Activated T-cell treated with anti-CD3 and anti-CD28 coated beads for 1 hour (primary cell): ENCODE measurements around the gene MTRR.

Experiments used
- DNase-seq: peaks from one replicate; pipeline ENCODE4 v3.0.0-alpha.2; 2020; ENCODE audit warnings: low read depth

The MTRR gene

DNA sequence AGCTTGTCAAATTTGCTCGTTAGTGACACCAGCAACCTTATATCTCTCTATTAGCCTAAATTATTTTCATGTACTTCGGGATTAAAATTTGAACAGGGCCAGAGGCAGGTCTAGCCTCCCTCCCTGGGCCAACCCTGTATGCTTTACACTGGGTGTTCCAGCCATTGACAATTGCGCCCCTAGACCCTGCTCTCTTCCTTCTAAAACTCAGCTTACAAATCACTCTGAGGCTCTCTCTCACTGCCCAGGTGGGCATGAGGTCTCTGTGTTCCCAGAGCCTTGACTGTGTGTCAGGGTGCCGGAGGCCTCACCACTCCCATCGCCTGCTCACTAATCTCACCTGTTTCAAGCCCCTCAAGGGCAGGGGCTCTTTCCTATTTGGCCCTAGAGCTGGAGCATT, 11.6 kb upstream of the MTRR start:
- no peak for DNase-seq

DNA sequence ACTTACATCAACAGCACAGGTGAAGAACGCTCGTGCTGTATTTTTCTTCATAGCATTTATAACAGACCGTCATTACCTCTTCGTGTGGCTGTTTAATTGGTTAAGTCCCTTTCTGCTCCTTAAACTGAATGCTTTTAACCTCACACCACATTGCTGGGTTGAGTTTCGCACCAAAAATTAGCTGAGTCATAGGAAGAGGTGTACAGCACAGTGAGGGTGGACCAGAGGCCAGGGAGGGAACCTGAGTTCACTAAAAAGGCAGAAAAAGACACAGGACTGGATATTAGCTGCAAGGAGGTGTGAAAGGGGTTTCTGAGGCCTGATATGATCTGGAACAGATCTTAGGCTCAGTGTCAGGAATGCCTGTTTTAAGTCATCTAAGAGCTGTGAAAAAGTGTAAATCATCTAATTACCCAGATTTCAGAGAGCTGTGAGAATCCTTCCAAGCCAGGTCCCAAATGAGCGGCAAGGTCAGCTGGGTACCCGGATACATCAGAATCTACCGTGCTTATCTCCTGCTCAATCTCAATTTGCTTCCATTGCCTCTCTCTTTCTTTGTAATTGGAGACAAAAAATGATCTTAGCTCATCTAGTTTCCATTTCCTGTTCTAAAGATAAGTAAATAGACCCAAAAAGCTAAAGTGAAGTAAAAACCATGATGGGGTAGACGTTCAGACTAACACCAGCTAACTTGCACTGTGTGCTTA, 10.9 kb upstream of the MTRR start:
- DNase-seq, result no peak

DNA sequence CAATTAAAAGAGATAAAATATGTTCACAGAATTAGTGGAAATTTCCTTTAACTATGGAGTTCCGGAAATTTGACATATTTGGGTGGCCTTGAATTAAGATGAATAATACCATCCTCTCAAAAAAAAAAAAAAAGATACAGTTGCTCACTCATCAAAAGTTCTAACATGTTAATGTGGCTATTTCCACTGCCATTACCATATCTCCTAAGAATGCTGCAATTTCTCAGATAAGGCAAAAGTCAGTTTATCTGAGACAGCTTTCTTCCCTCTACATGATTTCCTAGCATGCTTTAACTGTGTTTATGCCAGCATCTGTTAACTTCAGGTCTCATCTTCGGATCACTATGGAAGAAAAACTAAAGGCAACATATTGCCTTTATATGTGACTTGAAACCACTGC, 2.8 kb upstream of the MTRR start:
- no peak for DNase-seq

DNA sequence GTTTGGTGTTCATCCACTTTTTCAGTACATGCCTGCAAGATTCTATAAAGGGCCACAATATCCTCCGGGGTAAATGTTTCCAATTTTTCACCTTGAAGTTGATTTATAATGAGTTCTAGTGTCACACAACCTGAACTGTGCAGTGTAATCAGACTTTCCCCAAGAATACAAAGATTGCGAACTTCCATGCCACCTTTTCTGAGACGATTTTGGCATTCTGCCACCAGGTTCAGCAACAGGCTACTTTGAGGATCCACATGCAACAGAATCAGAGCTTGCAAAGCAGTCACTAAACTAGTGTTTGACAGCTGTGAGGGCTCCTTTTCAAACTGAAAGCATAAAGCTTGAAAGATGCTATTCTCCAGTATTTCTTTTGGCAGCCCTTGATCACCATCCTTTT, 1.7 kb upstream of the MTRR start:
- no peak for DNase-seq

DNA sequence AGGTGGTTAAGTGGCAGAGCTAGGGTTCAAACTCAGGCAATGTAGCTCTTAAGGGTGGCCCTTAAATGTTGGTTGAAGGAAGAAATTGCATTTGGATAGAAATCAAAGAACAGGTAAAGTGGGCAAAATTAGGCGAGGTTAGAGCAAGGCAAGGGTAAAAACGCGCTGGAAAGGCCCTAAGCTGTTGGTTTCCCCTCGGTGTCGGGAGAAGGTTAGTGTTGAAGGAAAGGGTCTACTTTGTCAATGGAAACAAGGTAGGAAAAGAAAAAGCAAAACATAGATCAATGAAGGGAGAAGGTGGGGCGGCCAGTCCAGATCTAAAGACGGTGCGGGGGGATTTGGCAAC, 548 bp upstream of the MTRR start:
- no peak for DNase-seq

DNA sequence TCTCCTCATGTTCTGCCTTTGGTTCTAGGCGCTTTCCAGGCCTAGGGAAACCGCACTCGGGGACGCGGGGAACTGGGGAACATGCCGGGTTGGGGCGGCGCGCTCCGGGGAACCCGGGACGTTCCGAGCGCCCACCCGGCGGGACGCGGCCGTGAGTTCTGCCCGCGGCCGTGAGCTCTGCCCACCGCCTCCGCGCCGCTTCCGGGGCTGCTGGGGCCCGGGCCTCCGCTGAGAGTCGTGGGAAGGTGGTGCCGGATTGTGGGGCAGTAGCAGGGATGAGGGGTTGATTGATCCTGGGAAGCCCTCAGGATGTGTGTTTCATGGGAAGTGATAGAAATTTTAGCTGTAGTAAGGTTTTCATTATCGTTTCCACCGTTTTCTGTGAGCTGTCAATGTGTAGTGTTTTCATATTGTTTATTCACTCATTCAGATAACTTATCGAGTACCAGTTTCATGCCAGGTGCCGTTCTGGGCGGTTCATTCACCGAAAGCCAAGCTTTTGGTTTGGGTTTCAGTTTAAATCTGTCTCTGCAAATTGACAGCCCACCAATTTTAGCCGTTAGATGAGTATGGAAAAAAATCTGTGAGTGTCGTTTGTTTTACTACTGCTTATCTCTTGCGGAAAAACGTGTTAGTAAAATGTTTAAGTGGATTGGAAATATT, 657 bp downstream of the MTRR start:
- no peak for DNase-seq

DNA sequence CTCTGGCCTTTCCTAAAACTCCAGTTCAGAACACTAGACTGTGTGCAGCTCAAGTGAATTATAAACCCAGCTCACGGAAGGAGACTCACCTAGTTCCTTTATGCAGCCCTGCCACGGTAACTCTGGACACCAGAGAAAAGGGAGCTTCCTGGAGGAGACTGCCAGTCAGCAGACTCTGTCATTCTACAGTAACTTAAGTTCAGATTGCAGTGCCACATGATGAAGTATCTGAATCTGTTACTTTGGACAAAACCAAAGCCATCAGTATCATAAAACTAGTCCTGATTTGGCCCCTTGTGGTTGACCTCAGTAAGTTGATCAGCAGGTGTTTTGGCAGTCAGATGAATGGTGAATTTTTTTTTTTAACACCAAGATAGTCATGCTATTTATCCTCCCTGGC, 2.7 kb downstream of the MTRR start:
- DNase-seq, result no peak

DNA sequence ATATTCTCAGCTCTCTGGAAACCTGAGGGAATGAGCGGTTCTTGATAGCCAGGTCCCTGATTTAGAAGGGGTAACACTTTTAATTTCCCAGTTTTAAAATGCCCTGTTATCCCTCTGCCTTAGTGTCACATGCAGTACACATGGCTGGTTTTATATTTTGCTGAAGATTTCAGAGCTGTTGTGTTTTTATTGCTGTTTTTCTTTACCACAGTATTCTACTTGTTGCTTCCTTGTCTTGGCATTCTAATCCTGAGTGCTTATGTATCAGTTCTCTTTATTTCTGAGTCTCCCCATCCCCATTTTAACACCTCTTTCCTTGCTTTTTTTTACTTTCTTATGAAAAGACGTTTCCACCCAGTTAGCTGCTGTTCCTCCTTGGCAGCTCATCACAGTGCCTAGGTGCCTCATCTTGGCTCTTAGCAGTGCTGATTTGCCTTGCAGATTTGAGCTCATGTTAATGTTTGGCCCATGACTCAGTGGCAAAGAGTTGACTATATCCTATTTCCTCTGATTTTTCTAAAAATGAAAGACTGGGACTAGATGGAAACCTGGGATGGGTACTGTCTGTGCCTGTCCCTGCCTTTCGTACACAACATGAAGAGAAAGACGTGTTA, 3.7 kb downstream of the MTRR start:
- no peak for DNase-seq

DNA sequence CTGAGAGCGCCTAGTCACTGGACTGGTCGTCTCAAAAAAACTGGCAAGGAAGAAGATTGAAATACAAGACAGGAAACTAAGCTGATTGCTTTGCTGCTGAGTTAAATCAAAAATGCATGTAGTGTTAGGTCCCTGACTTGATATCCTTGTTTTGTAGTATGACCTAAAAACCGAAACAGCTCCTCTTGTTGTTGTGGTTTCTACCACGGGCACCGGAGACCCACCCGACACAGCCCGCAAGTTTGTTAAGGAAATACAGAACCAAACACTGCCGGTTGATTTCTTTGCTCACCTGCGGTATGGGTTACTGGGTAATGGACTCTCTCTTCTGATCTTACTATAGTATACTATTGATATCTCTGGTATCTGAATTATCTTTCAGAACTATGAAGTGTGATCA, 4.3 kb downstream of the MTRR start:
- DNase-seq, result no peak

DNA sequence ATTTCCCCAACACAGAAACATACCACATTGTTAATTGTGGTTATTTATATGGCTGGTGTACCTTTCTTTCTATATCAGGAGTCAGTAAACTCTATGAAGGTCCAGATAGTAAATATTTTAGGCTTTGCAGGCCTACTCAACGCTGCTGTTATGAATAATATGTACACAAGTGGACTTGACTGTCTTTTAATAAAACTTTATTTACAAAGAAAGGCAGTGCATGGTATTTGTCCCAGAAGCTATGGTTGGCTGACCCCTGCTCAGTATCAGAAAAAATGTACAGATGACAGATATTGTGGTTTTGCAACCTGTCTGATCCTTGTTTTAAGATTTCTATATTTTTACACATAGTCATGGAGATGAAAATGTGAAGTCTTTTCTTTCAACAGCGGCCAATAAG, 5.7 kb downstream of the MTRR start:
- no peak for DNase-seq

DNA sequence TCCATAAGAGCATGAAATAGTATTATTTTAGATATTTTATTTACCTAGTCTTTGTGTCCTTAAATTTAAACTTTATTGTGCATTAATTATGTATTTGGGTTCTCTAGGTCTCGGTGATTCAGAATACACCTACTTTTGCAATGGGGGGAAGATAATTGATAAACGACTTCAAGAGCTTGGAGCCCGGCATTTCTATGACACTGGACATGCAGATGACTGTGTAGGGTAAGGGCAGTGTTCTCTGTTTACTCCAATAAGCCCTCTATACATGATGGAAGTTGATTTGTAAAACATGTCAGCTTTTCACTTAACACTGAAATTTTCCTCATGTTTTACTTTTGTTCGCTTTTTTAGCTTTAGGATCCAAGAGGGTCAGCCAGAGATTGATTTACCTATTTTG, 6.2 kb downstream of the MTRR start:
- DNase-seq, result no peak

DNA sequence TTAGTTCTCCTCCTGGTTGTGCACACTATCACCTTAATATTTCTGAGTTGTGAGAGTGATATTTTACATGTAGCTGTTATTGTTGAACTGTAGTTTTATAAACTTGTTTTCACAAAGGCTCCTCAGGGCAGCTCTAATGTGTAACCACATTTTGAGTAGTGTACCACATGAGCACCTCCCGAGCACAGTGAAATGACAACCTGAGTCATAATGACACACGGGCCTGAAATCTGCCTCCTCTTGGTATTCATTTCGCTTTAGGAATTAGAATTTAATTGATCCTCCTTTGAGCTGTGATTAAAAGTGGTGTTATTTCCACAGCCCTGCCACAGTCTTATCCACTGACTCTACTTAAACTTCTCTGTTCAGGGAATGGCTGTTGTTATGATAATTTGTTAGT, 7.9 kb downstream of the MTRR start:
- DNase-seq, result no peak

DNA sequence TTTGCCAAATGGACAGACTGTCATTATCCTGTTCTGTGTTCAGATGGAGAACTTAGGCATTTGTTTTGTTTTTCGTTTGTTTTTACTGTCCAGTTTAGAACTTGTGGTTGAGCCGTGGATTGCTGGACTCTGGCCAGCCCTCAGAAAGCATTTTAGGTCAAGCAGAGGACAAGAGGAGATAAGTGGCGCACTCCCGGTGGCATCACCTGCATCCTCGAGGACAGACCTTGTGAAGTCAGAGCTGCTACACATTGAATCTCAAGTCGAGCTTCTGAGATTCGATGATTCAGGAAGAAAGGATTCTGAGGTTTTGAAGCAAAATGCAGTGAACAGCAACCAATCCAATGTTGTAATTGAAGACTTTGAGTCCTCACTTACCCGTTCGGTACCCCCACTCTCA, 8.9 kb downstream of the MTRR start:
- DNase-seq, result no peak

DNA sequence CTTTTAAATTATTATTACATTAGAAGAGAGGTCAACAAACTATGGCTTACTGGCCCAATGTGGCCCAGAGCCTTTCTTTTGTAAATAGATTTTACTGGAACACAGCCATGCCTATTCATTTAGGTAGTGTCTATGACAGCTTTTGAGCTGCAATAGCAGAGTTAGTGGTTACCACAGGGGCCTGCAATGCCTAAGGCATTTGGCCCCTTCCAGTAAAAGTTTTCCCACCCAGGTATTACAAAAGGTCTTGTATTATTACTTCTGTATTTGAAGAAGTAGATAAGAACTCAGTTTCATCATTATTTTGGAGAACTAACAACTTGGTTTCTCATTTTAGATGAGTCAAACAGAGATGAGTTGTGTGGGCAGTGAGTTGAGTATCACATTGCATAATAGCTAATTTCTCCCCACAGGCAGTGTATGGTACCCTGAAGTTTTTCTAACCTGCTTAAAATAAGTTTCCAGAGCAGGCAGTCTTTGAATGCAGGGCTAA, 9.5 kb downstream of the MTRR start:
- no peak for DNase-seq

DNA sequence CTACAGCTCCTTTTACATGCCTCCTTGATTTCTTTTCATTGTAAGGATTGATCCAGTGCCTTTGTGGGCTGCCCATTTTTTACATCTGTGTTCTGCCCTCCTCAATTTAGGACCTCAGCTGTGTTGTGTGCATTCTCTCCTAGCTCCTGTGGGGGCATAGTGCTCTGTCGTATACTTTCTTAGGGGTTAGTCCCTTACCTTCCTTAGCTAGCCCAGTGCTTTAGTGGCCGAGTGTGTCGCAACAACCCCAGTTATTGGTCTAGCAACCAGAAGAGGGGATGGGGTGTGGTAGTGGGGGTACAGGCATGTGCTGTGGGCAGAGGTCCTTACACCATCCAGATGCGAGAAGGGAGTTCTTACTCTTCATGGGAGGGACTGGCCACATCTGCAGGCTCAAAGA, 12.1 kb downstream of the MTRR start:
- no peak for DNase-seq

DNA sequence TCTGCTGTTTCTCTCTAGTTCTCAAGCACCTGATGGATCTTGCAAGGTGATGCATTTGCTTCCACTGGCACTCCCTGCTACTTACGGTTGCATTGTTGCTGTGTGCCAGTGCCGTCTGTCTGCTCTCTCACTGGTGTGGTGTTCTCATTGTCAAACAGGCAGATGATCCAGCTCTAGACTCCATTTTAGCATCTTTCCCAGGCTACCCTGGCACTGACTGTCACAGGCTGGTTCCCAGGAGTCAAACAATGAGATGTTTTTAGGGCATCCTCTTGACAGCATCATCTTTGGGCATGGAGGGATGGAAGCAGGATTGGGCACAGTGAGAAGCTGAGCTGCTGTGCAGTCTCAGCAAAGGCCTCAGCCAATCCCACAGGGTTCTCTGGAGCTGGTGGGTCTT, 12.9 kb downstream of the MTRR start:
- no peak for DNase-seq

DNA sequence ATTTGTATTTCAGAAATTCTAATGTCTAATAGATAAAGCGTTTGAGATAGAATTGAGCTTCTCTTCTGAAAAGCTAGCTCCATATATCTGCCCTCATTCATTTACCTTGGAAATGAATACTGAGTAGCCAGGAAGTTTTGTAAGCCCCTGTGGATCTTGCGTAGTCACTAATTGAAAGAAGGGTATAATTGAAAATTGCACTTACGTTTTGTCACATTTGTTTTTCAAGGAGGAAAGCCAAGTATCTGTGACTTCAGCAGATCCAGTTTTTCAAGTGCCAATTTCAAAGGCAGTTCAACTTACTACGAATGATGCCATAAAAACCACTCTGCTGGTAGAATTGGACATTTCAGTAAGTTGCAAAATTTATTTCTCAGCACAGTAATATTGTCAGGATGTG, 14.0 kb downstream of the MTRR start:
- DNase-seq, result no peak

DNA sequence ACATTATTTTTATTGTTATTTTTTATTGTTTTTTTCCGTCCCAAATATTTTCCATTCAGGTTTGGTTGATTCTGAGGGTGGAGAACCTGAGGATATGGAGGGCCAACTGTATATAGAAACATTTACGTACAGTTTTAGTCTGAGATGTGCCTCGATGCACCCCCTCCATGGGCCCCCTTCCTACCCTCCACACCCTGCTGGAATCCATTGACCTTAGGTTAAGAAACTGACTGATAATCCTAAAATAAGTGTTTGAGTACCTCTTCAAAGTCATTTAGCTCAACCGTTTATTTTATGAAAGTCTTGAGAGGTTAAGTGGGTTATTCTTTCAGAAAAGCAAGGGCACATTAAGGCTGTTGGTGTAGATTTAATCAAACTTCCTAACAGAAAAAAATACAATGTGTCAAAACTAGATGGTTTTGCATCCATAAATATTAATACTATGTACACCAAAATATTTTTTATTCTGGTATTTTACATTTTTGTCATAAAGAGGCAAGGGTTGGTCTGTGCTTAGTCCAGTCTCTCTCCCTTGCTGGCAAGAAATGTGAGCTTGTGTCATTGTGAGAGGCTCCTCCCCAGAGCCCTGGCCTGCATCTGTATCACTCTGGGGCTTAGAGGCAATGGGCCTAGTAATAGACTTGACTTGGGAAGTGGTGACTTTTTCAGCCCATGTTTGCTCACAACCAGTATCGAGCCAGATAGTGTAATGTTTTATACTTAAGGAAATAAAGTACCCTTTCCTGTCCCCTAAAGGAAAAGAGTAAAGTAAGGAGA, 15.7 kb downstream of the MTRR start:
- DNase-seq, result no peak

DNA sequence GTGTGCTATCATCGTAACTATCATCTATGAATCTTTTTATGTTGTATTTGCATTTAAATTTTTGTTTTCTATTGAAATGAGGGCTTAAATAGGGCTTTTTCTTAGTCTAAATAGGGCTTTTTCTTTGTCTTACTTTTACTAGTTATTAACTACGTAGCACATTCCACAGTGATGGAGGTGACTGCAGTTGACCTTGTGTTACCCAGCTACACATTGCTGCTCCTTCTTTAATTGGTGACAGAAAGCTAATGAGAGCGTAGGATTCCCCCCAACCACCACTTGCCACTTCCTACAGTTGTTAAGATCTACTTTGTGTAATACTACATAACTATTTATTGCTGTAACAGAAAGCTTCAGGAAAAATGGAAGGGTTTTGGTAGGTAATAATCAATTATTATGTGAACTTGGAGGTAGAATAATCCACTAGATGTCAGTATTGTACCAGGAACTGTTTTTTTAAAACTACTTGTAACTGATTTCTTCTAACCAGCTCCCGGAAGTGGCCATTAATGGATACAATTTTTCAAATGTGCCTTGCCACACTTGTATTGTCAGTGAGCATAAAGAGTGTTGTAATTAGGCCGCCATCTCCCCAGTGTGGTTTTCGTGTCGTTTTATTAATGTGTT, 18.0 kb downstream of the MTRR start:
- no peak for DNase-seq

DNA sequence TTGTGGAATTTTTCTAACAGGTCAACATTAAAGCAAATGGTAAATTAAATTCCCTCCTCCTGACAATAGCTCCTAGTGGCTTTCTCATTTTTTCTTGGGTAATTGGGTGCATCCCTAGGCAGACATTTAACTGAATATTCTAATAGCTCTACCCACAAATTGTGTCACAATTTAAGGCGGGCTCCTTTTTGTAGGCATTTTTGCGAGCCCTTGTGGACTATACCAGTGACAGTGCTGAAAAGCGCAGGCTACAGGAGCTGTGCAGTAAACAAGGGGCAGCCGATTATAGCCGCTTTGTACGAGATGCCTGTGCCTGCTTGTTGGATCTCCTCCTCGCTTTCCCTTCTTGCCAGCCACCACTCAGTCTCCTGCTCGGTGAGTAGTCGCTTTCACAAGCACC, 20.0 kb downstream of the MTRR start:
- DNase-seq, result no peak

DNA sequence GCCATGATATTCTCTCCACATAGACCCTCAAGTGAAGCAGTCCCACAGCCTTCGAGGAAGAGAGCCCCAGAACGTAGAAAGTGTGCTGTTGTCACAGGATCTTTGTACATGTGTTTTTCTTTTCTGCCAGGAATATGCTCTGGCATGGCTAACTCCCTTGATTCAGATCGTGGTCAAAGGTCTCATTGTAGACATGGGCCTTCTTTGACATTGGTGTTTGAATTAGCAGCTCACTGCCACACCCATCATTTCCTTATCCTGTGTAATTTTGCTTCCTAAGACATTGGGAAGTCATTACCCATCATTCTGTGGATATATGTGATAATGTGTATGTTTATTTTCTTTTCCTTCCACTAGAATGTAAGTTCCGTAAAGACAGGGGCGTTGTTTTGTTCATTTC, 25.5 kb downstream of the MTRR start:
- DNase-seq, result no peak

DNA sequence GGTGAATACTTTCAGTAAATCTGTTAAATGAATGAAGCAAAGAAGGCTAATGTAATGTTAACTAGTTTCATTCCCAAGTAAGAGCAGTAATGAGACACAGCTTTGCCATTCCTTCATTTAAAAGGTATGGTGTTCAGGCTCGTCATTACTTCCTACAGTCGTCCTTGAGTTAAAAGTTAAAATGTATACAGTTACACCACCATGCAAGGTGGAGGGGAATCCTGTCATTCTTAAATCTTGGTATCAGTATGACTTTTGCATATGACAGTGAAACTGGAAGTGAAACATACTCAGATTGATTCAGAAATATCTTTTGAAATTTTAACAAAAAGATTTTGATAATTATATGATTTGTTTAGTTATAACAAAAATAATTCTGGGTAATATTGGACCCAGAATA, 25.9 kb downstream of the MTRR start:
- DNase-seq, result no peak
